GM12878 (cell line): ENCODE measurements around the gene MYRF. TPM values are rescaled to one million over a fixed set of nuclear protein-coding genes. Genes with fewer than 3 reads are reported as not detected.

Experiments
- CREM ChIP-seq: IDR thresholded peaks from 2 replicates; pipeline ENCODE4 v1.6.1; 2014; ENCODE audit warnings: antibody characterized with exemption, low read depth
- E2F4 ChIP-seq: IDR thresholded peaks from 2 replicates; pipeline ENCODE4 v1.6.1; 2012; ENCODE audit warnings: low read depth, low read length, improper control_type of control experiment
- E4F1 ChIP-seq: fragments of 450-650 bp; IDR thresholded peaks from 2 replicates; pipeline ENCODE4 v1.6.1; 2018; ENCODE audit warnings: borderline replicate concordance, mild to moderate bottlenecking; ENCODE audit not compliant: partially characterized antibody
- KLF5 ChIP-seq: fragments of 450-650 bp; IDR thresholded peaks from 2 replicates; pipeline ENCODE4 v1.6.1; 2014; ENCODE audit warnings: mild to moderate bottlenecking; ENCODE audit not compliant: partially characterized antibody
- NFXL1 ChIP-seq: fragments of 450-650 bp; IDR thresholded peaks from 2 replicates; pipeline ENCODE4 v1.6.1; 2017; ENCODE audit warnings: antibody characterized with exemption, mild to moderate bottlenecking, borderline replicate concordance
- NRF1 ChIP-seq: conservative IDR thresholded peaks from 2 replicates; pipeline ENCODE4 v1.6.1; 2011; ENCODE audit warnings: mild to moderate bottlenecking, low read depth, low read length, improper control_type of control experiment
- SMARCA5 ChIP-seq: fragments of 450-650 bp; IDR thresholded peaks from 2 replicates; pipeline ENCODE4 v1.6.1; 2017; ENCODE audit warnings: mild to moderate bottlenecking
- SMC3 ChIP-seq: IDR thresholded peaks from 2 replicates; pipeline ENCODE4 v1.6.1; 2011; ENCODE audit warnings: low read length, improper control_type of control experiment, borderline replicate concordance
- ZNF217 ChIP-seq: fragments of 450-650 bp; IDR thresholded peaks from 2 replicates; pipeline ENCODE4 v1.6.1; 2017; ENCODE audit warnings: antibody characterized with exemption, mild to moderate bottlenecking
- polyA plus RNA-seq, 11 experiments: library from polyadenylated mRNA; depleted of rRNA in 4 of 11; unstranded in 6 of 11; stranded (reverse) in 5 of 11; fragments of >200 nt; fragmentation: Nextera tagmentation in 4 of 11; fragmentation: Illumina TruSeq in 1 of 11; extraction: Ambion mirVana in 4 of 11; extraction: Trizol in 1 of 11; gene quantifications; 1 replicate in 1 of 11; 2 replicates in 10 of 11; pipeline versions ENCODE4 v1.2.1 to v1.2.3, GENCODE V29; 2011 to 2016; ENCODE audit warnings: inconsistent platforms in 2 of 11, missing spikeins in 2 of 11, low read depth in 1 of 11
- total RNA-seq, 4 experiments: library from RNA; depleted of rRNA in 3 of 4; stranded (reverse); fragments of >200 nt in 3 of 4; fragmentation: Illumina TruSeq in 1 of 4; extraction: Trizol in 1 of 4; gene quantifications; 2 replicates each; pipeline versions ENCODE4 v1.2.1 to v1.2.3, GENCODE V29; 2013 to 2021
- TF ChIP-seq, protein P1 (sequence below): IDR thresholded peaks from 2 replicates; pipeline ENCODE4 v1.6.1; 2011; ENCODE audit warnings: low read depth, mild to moderate bottlenecking, low read length, moderate library complexity, borderline replicate concordance; ENCODE audit errors: extremely low read depth
- TF ChIP-seq, protein P2 (sequence below): fragments of 450-650 bp; formaldehyde crosslinking; IDR thresholded peaks from 2 replicates; pipeline ENCODE4 v1.4.0; 2020; ENCODE audit warnings: mild to moderate bottlenecking, moderate library complexity
- TF ChIP-seq, protein P3 (sequence below): fragments of 450-650 bp; IDR thresholded peaks from 2 replicates; pipeline ENCODE4 v1.6.1; 2017; ENCODE audit warnings: mild to moderate bottlenecking, moderate library complexity

MYRF gene
- total and polyA plus RNA-seq, 10 of the 15 experiments (the other 5 are each of a cell fraction or from before 2014, with no cell fraction given), result 0.27 to 15.6 (median 0.89) TPM

- TF ChIP-seq E4F1, result peak; percentile 86
- no peak for TF ChIP-seq ZNF217
- TF ChIP-seq, protein P1, sequence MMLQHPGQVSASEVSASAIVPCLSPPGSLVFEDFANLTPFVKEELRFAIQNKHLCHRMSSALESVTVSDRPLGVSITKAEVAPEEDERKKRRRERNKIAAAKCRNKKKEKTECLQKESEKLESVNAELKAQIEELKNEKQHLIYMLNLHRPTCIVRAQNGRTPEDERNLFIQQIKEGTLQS, result peak; percentile 88; the same call in 1 of the 2 replicates
- TF ChIP-seq NRF1, result peak; percentile 38
- no peak for TF ChIP-seq KLF5
- peak; percentile 81 for TF ChIP-seq SMARCA5
- peak; percentile 89 for TF ChIP-seq CREM
- TF ChIP-seq E2F4, result peak; percentile 93
- TF ChIP-seq NFXL1, result no peak
- TF ChIP-seq, protein P2, sequence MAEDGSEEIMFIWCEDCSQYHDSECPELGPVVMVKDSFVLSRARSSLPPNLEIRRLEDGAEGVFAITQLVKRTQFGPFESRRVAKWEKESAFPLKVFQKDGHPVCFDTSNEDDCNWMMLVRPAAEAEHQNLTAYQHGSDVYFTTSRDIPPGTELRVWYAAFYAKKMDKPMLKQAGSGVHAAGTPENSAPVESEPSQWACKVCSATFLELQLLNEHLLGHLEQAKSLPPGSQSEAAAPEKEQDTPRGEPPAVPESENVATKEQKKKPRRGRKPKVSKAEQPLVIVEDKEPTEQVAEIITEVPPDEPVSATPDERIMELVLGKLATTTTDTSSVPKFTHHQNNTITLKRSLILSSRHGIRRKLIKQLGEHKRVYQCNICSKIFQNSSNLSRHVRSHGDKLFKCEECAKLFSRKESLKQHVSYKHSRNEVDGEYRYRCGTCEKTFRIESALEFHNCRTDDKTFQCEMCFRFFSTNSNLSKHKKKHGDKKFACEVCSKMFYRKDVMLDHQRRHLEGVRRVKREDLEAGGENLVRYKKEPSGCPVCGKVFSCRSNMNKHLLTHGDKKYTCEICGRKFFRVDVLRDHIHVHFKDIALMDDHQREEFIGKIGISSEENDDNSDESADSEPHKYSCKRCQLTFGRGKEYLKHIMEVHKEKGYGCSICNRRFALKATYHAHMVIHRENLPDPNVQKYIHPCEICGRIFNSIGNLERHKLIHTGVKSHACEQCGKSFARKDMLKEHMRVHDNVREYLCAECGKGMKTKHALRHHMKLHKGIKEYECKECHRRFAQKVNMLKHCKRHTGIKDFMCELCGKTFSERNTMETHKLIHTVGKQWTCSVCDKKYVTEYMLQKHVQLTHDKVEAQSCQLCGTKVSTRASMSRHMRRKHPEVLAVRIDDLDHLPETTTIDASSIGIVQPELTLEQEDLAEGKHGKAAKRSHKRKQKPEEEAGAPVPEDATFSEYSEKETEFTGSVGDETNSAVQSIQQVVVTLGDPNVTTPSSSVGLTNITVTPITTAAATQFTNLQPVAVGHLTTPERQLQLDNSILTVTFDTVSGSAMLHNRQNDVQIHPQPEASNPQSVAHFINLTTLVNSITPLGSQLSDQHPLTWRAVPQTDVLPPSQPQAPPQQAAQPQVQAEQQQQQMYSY (CRISPR knock-in tag), result peak; percentile 85
- TF ChIP-seq SMC3, result no peak; the same call in 1 of the 2 replicates
- TF ChIP-seq, protein P3, sequence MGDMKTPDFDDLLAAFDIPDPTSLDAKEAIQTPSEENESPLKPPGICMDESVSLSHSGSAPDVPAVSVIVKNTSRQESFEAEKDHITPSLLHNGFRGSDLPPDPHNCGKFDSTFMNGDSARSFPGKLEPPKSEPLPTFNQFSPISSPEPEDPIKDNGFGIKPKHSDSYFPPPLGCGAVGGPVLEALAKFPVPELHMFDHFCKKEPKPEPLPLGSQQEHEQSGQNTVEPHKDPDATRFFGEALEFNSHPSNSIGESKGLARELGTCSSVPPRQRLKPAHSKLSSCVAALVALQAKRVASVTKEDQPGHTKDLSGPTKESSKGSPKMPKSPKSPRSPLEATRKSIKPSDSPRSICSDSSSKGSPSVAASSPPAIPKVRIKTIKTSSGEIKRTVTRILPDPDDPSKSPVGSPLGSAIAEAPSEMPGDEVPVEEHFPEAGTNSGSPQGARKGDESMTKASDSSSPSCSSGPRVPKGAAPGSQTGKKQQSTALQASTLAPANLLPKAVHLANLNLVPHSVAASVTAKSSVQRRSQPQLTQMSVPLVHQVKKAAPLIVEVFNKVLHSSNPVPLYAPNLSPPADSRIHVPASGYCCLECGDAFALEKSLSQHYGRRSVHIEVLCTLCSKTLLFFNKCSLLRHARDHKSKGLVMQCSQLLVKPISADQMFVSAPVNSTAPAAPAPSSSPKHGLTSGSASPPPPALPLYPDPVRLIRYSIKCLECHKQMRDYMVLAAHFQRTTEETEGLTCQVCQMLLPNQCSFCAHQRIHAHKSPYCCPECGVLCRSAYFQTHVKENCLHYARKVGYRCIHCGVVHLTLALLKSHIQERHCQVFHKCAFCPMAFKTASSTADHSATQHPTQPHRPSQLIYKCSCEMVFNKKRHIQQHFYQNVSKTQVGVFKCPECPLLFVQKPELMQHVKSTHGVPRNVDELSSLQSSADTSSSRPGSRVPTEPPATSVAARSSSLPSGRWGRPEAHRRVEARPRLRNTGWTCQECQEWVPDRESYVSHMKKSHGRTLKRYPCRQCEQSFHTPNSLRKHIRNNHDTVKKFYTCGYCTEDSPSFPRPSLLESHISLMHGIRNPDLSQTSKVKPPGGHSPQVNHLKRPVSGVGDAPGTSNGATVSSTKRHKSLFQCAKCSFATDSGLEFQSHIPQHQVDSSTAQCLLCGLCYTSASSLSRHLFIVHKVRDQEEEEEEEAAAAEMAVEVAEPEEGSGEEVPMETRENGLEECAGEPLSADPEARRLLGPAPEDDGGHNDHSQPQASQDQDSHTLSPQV, result no peak
Observed at GRCh38 chr11:61792310-61793082, 40.1 kb downstream of the MYRF start, which contains the start of the genes FEN1 and TMEM258 (continued).
